A549 (cell line): ENCODE data around the gene TNS3. TPM values are rescaled to one million over a fixed set of nuclear protein-coding genes. Genes with fewer than 3 reads are reported as not detected.

ENCODE experiments used
- ATAC-seq, 2 experiments: fragments of 200-7000 bp in 1 of 2; fragments of >200 bp in 1 of 2; cut with Nextera tagmentation in 1 of 2; cut with Tn5 transposase in 1 of 2; 3 replicates each; pipeline versions ENCODE4 v1.8.0 to v1.9.1; 2018 to 2020; ENCODE audit warnings: mild to moderate bottlenecking in 1 of 2, moderate library complexity in 1 of 2
- CTCF ChIA-PET: fragments of 300-600 bp; sonication (Branson Sonifier 250); formaldehyde crosslinking; extraction: SDS; loops from one replicate; lab custom pipeline; 2021; ENCODE audit warnings: antibody characterized with exemption, inconsistent platforms; lab: Yijun Ruan, JAX
- POLR2A ChIA-PET: fragments of 350-600 bp; formaldehyde crosslinking; extraction: SDS; loops from one replicate; lab custom pipeline; 2021; ENCODE audit warnings: antibody characterized with exemption, inconsistent platforms; lab: Yijun Ruan, JAX
- DNase-seq, 2 experiments: peaks; one replicate each; pipeline versions ENCODE4 v3.0.0 to v3.0.0-alpha.2; 2011 to 2016; ENCODE audit warnings: low read depth in 1 of 2, low spot score in 1 of 2
- FAIRE-seq: peaks from 2 replicates; lab custom pipeline; 2011; peaks lifted over from hg19 to GRCh38; lab: Jason Lieb, UNC
- H3K27ac ChIP-seq, 2 experiments: fragments of >200 bp; sonication (Bioruptor Twin); formaldehyde crosslinking; 3 replicates each; pipeline ENCODE4 v1.5.1; 2016 to 2017
- H3K4me1 ChIP-seq: fragments of >200 bp; sonication (Bioruptor Twin); formaldehyde crosslinking; 3 replicates; pipeline ENCODE4 v1.6.1; 2016
- H3K4me2 ChIP-seq: fragments of >200 bp; sonication (Bioruptor Twin); formaldehyde crosslinking; 3 replicates; pipeline ENCODE4 v1.6.1; 2016
- H3K4me3 ChIP-seq: fragments of >200 bp; sonication (Bioruptor Twin); formaldehyde crosslinking; 3 replicates; pipeline ENCODE4 v1.5.1; 2016
- H3K9me3 ChIP-seq: fragments of >200 bp; sonication (Bioruptor Twin); formaldehyde crosslinking; 3 replicates; pipeline ENCODE4 v1.6.1; 2016
- ATOH8 ChIP-seq: fragments of 250-450 bp; sonication (Bioruptor Pico); IDR thresholded peaks from 2 replicates; pipeline ENCODE4 v1.5.0; 2020; ENCODE audit warnings: low read depth, mild to moderate bottlenecking, moderate library complexity
- CBX8 ChIP-seq: fragments of 200-600 bp; sonication (generic); IDR thresholded peaks from 2 replicates; pipeline ENCODE4 v1.6.1; 2016
- CEBPB ChIP-seq, 2 experiments: fragments of >200 bp in 1 of 2; sonication (Bioruptor Twin) in 1 of 2; formaldehyde crosslinking in 1 of 2; IDR thresholded peaks; 2 replicates each; pipeline ENCODE4 v1.6.1; 2012 to 2016
- CHD2 ChIP-seq: fragments of 150-350 bp; IDR thresholded peaks from 2 replicates; pipeline ENCODE4 v1.6.1; 2014; ENCODE audit warnings: low read length; ENCODE audit not compliant: partially characterized antibody
- CTCF ChIP-seq: fragments of >200 bp; sonication (Bioruptor Twin); formaldehyde crosslinking; IDR thresholded peaks from 3 replicates; pipeline ENCODE4 v1.5.1; 2016
- EHF ChIP-seq: fragments of 250-450 bp; sonication (Bioruptor Pico); IDR thresholded peaks from 2 replicates; pipeline ENCODE4 v1.5.0; 2020; ENCODE audit warnings: mild to moderate bottlenecking
- EHMT2 ChIP-seq: fragments of 200-600 bp; sonication (generic); IDR thresholded peaks from 2 replicates; pipeline ENCODE4 v1.6.1; 2016; ENCODE audit warnings: antibody characterized with exemption, low read depth, mild to moderate bottlenecking, moderate library complexity
- ELK1 ChIP-seq: fragments of 150-350 bp; IDR thresholded peaks from 2 replicates; pipeline ENCODE4 v1.6.1; 2014; ENCODE audit warnings: low read depth, mild to moderate bottlenecking, low read length
- EP300 ChIP-seq, 2 experiments: fragments of >200 bp; sonication (Bioruptor Twin); formaldehyde crosslinking; IDR thresholded peaks; 2 replicates in 1 of 2; 3 replicates in 1 of 2; pipeline ENCODE4 v1.6.1; 2016 to 2017
- ESRRA ChIP-seq: fragments of 150-350 bp; IDR thresholded peaks from 2 replicates; pipeline ENCODE4 v1.6.1; 2014; ENCODE audit warnings: mild to moderate bottlenecking, low read length, borderline replicate concordance
- FOSB ChIP-seq: fragments of 250-450 bp; sonication (Bioruptor Pico); IDR thresholded peaks from 2 replicates; pipeline ENCODE4 v1.5.0; 2020; ENCODE audit warnings: mild to moderate bottlenecking, moderate library complexity
- FOSL2 ChIP-seq, 2 experiments: fragments of 450-650 bp in 1 of 2; fragments of >200 bp in 1 of 2; sonication (Bioruptor Twin) in 1 of 2; formaldehyde crosslinking; IDR thresholded peaks; 2 replicates each; pipeline versions ENCODE4 v1.5.0 to v1.6.1; 2016 to 2020; ENCODE audit warnings: mild to moderate bottlenecking in 1 of 2, moderate library complexity in 1 of 2
- GATA3 ChIP-seq: IDR thresholded peaks from 2 replicates; pipeline ENCODE4 v1.6.1; 2012; ENCODE audit warnings: borderline replicate concordance
- HDAC2 ChIP-seq: fragments of 200-600 bp; sonication (generic); IDR thresholded peaks from 2 replicates; pipeline ENCODE4 v1.6.1; 2016
- HES2 ChIP-seq: fragments of >200 bp; sonication (Bioruptor Twin); formaldehyde crosslinking; IDR thresholded peaks from 2 replicates; pipeline ENCODE4 v1.6.1; 2016
- HOXA7 ChIP-seq: fragments of 250-450 bp; sonication (Bioruptor Pico); IDR thresholded peaks from 2 replicates; pipeline ENCODE4 v1.5.0; 2020; ENCODE audit warnings: mild to moderate bottlenecking, moderate library complexity
- HOXB13 ChIP-seq: fragments of 250-450 bp; sonication (Bioruptor Pico); IDR thresholded peaks from 2 replicates; pipeline ENCODE4 v1.5.0; 2020; ENCODE audit warnings: low read depth, mild to moderate bottlenecking, moderate library complexity
- JUN ChIP-seq, 2 experiments: fragments of >200 bp; sonication (Bioruptor Twin); formaldehyde crosslinking; IDR thresholded peaks; 2 replicates in 1 of 2; 3 replicates in 1 of 2; pipeline ENCODE4 v1.6.1; 2016 to 2017
- JUNB ChIP-seq: fragments of >200 bp; sonication (Bioruptor Twin); formaldehyde crosslinking; IDR thresholded peaks from 2 replicates; pipeline ENCODE4 v1.6.1; 2016
- MAFK ChIP-seq: fragments of 450-650 bp; IDR thresholded peaks from 2 replicates; pipeline ENCODE4 v1.6.1; 2014; ENCODE audit not compliant: partially characterized antibody
- NR3C1 ChIP-seq: fragments of >200 bp; sonication (Bioruptor Twin); formaldehyde crosslinking; IDR thresholded peaks from 3 replicates; pipeline ENCODE4 v1.6.1; 2017
- POLR2A ChIP-seq: IDR thresholded peaks from 2 replicates; pipeline ENCODE4 v1.6.1; 2012; ENCODE audit warnings: mild to moderate bottlenecking, low read length
- RAD21 ChIP-seq, 2 experiments: fragments of >200 bp in 1 of 2; sonication (Bioruptor Twin) in 1 of 2; formaldehyde crosslinking in 1 of 2; IDR thresholded peaks in 1 of 2; conservative IDR thresholded peaks in 1 of 2; 2 replicates in 1 of 2; 3 replicates in 1 of 2; pipeline ENCODE4 v1.6.1; 2012 to 2018; ENCODE audit warnings: inconsistent platforms in 1 of 2
- RARB ChIP-seq: fragments of 250-450 bp; sonication (Bioruptor Pico); IDR thresholded peaks from 2 replicates; pipeline ENCODE4 v1.8.0; 2021; ENCODE audit warnings: mild to moderate bottlenecking, moderate library complexity
- RCOR1 ChIP-seq: fragments of 150-350 bp; IDR thresholded peaks from 2 replicates; pipeline ENCODE4 v1.6.1; 2014; ENCODE audit warnings: antibody characterized with exemption, low read length, low read depth
- TFCP2L1 ChIP-seq: fragments of 250-450 bp; sonication (Bioruptor Pico); IDR thresholded peaks from 2 replicates; pipeline ENCODE4 v1.5.0; 2021; ENCODE audit warnings: mild to moderate bottlenecking
- TP53 ChIP-seq: fragments of 250-450 bp; sonication (Bioruptor Pico); IDR thresholded peaks from 2 replicates; pipeline ENCODE4 v1.5.0; 2021; ENCODE audit warnings: mild to moderate bottlenecking, moderate library complexity
- USF2 ChIP-seq: fragments of 450-650 bp; IDR thresholded peaks from 2 replicates; pipeline ENCODE4 v1.6.1; 2014; ENCODE audit warnings: antibody characterized with exemption
- ZC3H11A ChIP-seq: fragments of 450-650 bp; IDR thresholded peaks from 2 replicates; pipeline ENCODE4 v1.6.1; 2014; ENCODE audit warnings: antibody characterized with exemption, mild to moderate bottlenecking
- ZFP36 ChIP-seq: fragments of 450-650 bp; IDR thresholded peaks from 2 replicates; pipeline ENCODE4 v1.6.1; 2014; ENCODE audit warnings: borderline replicate concordance; ENCODE audit not compliant: partially characterized antibody
- WGBS: methylation state at CpG from one replicate; pipeline ENCODE4 v1.1.6; 2017; ENCODE audit errors: missing lambda C conversion rate; 5-methylcytosine and 5-hydroxymethylcytosine counted together
- polyA plus RNA-seq, 4 experiments: library from polyadenylated mRNA; depleted of rRNA in 3 of 4; stranded (reverse); fragments of >200 nt; fragmentation: RNase III in 1 of 4; extraction: RNeasy Plus Mini Kit Qiagen cat#74134 plus additional on column Dnase treatment in 1 of 4; gene quantifications; 2 replicates in 3 of 4; 3 replicates in 1 of 4; pipeline ENCODE4 v1.2.3, GENCODE V29; 2011 to 2017

The TNS3 gene
- polyA plus RNA-seq, 2 of the 4 experiments (the other 2 are of a cell fraction): 107 to 134 TPM

GRCh38 chr7:47581438-47581803 lies 490 bp downstream of the TNS3 start:
- ChIA-PET CTCF (interaction anchor here (0.6 to 3.4 kb wide), 9 partner anchors 10 to 238 kb away, joined by 3 to 10 read pairs (median 6); no protein-coding TSS in a partner anchor), POLR2A (interaction anchor here (0.5 to 7.4 kb wide), 14 partner anchors 9 to 205 kb away, joined by 3 to 62 read pairs (median 6); no protein-coding TSS in a partner anchor)
- FAIRE-seq: no peak

GRCh38 chr7:47580811-47581331 lies 1.0 kb downstream of the TNS3 start:
- Histone ChIP-seq H3K4me2 (peak overlapping the region; percentile 86), H3K4me1 (peaks cover 68% of the 10 kb centered on the region), H3K27ac (peak overlapping the region; percentile 99 to 100), H3K4me3 (peak overlapping the region; percentile 83), H3K9me3 (0 out of 3 replicates have a peak, but pooled peaks cover 4% of the 10 kb centered on the region)
- CTCF ChIA-PET: interaction anchor here (0.6 to 3.4 kb wide), 7 partner anchors 10 to 238 kb away, joined by 3 to 10 read pairs (median 6); no protein-coding TSS in a partner anchor
- POLR2A ChIA-PET: interaction anchor here (0.5 to 7.4 kb wide), 12 partner anchors 9 to 206 kb away, joined by 3 to 62 read pairs (median 8); no protein-coding TSS in a partner anchor
- 2% methylated on average over 11 of the region's 15 CpGs for WGBS
- FAIRE-seq (peak; percentile 23), DNase-seq (peak in 1 of 2 experiments; percentile 64), ATAC-seq (peak; percentile 11 to 30; a peak in 3 of 6 replicates)
- TF ChIP-seq RCOR1 (no peak), CTCF (no peak), USF2 (no peak), HOXA7 (CRISPR knock-in tag) (peak; percentile 73; the same call in 1 of the 2 replicates), CHD2 (no peak), HDAC2 (no peak), GATA3 (no peak; the same call in 1 of the 2 replicates), ATOH8 (peak; percentile 58; the same call in 1 of the 2 replicates), HOXB13 (CRISPR knock-in tag) (peak; percentile 73; the same call in 1 of the 2 replicates), JUNB (no peak), POLR2A (no peak), FOSB (CRISPR knock-in tag) (0 out of 2 replicates have a peak, but pooled peaks have one; percentile 75), TFCP2L1 (CRISPR knock-in tag) (no peak), ZC3H11A (no peak), EHMT2 (no peak), RARB (CRISPR knock-in tag) (no peak)

More at GRCh38 chr7:47581438-47581803, 490 bp downstream of the TNS3 start:
- Histone ChIP-seq H3K9me3 (0 out of 3 replicates have a peak, but pooled peaks cover 4% of the 10 kb centered on the region), H3K4me3 (peak overlapping the region; percentile 83), H3K4me1 (peaks cover 63% of the 10 kb centered on the region), H3K4me2 (peak overlapping the region; percentile 86), H3K27ac (peak overlapping the region; percentile 99 to 100)
- DNase-seq (no peak), ATAC-seq (peak; percentile 15 to 25; a peak in 4 of 6 replicates)
- 3% methylated on average over 9 of the region's 33 CpGs for whole genome bisulfite sequencing
- TF ChIP-seq USF2 (no peak), CEBPB (IDR thresholded peaks at IDR 0.05) (no peak), RAD21 (conservative IDR thresholded peaks at IDR 0.05 in 1 of 2, IDR thresholded peaks at IDR 0.05 in 1 of 2) (no peak), HOXA7 (CRISPR knock-in tag) (0 out of 2 replicates have a peak, but pooled peaks have one; percentile 27), FOSL2 (IDR thresholded peaks at IDR 0.05) (no peak), FOSL2 (CRISPR knock-in tag; IDR thresholded peaks at IDR 0.05) (no peak), CBX8 (no peak), RARB (CRISPR knock-in tag) (no peak), EP300 (IDR thresholded peaks at IDR 0.05) (no peak), TP53 (no peak), JUNB (no peak), EHF (CRISPR knock-in tag) (no peak), CHD2 (no peak), ELK1 (no peak), ESRRA (no peak), JUN (IDR thresholded peaks at IDR 0.05) (peak in 1 of 2 experiments; percentile 15; a peak in 2 of 5 replicates), HES2 (no peak), ZC3H11A (no peak), HDAC2 (no peak), GATA3 (no peak), ZFP36 (no peak), NR3C1 (no peak), TFCP2L1 (CRISPR knock-in tag) (peak; percentile 89; the same call in 1 of the 2 replicates), MAFK (no peak), HOXB13 (CRISPR knock-in tag) (no peak)
